ENCODE measurements around the gene IFT88.
"Not testable (repeated sequence)": the region's sequence is repeated elsewhere in the genome, so short reads cannot be mapped to it uniquely, and the experiment has no call there.

IFT88 gene

DNA sequence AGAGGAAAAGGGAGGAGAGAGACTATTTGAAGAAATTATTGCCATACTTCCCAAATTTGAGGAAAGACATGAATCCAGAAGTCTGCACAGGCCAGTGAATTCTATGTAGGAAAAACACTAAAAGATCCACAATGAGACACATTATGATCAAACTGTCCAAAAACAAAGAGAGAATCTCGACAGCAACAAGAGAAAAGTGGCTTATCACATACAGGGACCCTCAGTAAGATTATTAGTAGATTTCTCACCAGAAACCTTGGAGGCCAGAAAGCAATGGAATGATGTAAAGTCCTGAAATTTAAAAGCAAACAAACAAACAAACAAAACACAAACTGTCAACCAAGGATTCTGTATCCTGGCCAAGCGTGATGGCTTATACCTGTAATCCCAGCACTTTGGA is 80.8 kb downstream of the IFT88 start:
- no peak for DNase-seq

DNA sequence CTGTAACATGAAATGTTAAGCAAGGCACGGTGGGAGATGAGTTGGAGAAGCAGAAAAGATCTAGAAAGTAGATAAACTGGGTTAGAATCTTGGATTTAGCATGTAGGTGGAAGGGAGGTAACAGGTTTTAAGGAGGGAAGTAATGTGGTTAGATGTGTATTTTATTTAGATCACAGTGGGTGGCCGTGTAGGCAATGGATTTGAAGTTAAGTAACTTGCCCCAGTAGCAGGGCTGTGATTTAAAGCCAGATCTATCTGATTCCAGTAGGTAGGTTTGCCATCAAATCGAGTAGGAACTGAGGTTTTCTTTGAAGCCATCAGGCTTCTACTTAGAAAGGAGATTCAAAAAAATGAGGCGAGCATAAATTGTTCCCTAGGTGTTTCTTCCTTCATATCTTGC is 86.0 kb downstream of the IFT88 start:
- no peak for DNase-seq

DNA sequence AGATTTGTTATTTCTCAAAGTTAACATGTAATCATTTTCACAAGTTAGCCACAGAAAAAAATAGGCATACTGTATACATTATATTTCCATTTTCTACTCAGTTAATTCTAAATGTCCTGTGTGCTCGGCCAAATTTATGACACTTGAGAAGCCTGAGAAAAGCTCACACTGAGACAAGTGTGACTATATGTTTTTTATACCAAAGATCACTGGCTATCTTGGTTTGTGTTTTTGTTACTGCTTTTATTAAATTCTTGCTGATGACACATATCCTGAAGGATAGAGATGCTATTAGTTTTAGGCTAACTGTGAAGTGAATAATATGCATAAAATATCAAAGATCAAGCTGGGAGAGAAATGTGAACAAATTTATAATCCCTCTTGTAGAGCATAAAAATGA is 87.2 kb downstream of the IFT88 start:
- no peak for DNase-seq

DNA sequence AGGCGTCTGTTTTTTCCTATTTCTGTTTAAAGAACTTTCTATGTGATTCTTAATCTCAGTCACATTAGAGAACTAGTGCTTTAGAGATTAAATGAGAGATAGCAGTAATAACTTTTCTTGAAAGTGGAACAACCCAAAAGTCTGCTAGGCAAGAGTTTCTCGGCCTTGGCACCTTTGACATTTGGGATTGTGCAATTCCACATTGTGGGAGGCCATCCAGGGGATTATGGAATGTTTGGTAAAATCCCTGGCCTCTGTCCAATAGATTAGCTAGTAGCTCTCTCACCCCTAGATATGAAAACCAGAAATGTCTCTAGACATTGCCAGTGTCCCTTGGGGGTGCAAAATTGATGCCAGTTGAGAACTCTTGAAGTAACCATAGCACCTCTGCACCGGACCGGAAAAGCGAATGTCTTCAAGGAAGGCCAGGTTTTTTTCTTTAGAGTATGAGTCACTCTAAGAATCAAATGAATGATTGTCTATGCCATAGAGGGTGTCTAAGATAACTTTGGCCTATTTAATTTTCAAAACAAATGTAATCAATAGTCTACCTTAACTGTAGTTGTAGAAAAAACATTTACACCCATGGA is 91.6 kb downstream of the IFT88 start:
- no peak for DNase-seq

DNA sequence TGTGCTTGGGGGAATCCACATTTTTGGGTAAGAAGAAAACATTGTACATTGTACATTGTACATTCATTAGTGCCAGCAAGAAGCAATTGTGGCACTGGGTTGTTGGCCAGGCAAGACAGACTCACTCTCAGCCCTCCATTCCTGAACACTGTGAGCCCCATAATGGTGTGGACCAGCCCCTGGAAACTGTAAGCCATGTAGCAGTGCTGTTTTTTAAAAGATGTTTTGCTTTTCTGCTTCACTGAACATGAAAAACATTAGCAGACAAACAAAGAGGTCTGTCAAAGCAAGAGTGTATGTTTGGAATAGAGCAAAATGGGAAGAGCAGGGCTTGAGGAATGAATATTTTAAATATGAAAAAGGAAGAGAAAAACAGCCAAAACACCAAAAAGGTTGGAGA is 97.4 kb downstream of the IFT88 start:
- no peak for DNase-seq

DNA sequence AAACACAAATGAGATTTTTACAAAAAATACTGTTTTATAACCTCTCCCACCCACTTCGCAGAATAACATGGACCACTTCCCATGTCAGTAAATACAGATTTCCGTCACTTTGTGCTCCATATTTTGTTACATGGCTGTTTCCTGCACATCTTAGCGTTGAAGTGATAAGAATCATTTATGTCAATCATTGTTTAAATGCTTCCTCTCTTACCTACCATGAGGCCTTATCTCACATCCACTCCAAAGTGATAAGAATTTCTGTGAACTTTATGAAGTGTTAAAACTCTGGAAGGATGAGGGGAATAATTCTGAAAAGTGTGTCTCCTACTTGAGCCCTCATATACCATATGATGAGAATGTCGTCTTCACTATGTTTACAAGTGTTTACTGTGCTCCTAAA is 100.0 kb downstream of the IFT88 start:
- DNase-seq, result no peak

DNA sequence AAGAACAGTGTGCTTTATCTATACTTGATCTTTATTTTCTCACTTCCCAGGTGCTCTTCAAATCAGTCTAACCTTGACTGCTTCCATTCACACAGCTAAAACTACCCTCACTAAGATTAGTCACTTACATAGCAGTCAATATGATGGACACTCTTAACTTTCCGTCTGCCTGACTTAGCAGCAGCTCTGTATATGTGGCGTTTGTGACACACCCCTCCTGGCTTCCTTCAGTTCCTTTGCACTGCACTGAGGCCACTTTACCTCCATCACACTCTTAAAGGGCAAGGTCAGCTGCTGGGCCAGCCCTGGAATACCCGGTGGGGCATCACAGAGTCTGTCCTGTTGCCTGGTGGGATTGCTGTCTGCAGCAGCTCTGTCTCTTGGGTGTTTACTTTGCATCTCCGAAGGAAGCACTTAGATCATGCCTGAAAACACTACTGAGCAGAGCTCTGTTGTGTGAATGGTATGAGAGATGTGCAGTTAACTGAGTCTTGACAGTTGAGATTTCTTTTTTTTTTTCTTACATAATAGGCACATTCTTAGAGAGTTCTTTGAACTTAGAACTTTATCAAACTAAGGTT is 101.0 kb downstream of the IFT88 start:
- DNase-seq, result no peak

DNA sequence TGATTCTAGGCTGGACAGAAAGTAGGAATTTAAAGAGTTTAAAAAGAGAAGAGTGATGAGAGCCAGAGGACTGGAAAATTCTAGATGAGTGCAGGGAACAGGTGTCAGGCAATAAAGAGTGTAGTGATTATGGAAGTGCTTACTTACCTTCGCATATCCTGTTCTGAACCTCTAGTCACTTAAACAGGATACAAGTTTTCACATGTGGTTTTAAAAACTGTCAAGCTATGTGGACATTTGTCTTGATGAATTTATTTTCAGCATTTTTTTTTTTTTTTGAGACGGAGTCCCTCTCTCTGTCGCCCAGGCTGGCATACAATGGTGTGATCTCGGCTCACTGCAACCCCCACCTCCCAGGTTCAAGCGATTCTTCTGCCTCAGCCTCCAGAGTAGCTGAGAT is 102.2 kb downstream of the IFT88 start:
- no peak for DNase-seq

DNA sequence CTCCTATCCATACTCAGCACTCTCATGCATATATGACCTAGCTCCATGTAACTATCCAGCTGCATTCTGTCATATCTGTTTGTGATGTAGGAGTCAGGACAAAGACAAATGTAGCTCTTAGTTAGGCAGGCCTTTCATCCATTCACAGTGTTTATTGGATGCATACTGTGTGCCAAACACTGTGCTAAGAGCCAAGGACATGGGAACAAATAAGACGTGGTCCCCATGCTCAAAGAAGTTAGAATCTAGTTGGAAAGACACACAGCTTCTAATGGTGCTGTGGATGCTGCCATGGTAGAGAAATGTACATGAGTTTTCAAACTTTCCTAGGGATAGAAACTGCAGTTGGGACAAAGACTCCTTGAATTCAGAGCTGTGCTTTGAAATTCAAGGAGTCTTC is 104.8 kb downstream of the IFT88 start:
- no peak for DNase-seq

DNA sequence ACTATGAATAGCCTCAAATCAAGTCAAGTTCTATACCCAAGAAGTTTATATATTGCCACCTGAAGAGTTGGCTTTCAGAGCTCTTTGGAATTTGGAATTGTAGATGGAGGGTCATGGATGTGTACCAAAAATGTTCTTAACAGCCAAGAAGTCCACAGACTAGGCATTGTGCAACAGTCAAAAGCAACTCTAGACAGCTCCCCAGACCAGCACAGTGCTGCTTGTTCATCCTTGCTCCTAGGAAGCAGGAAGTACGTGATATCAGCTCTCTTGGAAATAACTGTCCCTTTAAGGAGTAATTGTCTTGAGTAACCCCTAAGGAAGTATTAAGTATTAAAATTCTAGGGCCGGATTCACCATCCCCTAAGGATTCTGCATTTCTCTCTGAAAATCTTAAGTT is 105.8 kb downstream of the IFT88 start:
- DNase-seq, result no peak

DNA sequence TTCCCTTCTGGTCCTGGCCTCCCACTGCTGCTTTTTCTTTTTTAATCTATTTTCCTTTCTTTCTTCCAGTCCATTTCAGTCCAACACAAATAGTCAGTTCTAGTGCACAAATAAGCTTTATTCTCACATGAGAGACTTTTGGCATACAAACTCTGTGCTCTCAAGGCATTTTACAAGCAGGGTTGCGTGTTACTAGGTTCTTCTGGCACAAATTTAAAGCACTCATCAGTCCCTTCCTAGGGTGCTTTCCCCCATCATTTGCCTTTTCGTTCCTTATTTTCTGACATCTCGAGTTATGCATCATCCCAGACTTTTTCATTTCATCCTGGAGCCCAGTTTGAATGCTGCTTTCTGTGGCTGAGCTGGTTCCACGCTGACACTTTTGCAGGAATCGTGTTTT is 106.8 kb downstream of the IFT88 start:
- no peak for DNase-seq

DNA sequence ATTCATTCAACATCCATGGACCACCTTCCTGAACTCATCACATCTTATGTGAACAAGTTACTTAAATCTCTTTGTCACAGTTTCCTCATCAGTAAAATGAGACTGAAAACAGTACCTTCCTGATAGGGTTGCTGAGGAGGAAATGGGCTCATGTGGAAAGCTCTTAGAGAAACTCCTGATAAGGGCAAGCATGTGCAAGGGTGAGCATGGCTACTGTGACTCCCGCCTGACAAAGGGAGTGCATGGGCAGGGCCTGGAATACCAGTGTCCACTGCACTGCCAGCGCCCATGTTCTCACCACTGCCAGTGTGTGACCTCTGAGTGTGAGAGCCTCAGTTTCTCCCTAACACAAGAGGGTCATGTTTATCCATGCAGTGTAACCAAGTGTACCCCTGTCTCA is 109.3 kb downstream of the IFT88 start:
- DNase-seq, result no peak

DNA sequence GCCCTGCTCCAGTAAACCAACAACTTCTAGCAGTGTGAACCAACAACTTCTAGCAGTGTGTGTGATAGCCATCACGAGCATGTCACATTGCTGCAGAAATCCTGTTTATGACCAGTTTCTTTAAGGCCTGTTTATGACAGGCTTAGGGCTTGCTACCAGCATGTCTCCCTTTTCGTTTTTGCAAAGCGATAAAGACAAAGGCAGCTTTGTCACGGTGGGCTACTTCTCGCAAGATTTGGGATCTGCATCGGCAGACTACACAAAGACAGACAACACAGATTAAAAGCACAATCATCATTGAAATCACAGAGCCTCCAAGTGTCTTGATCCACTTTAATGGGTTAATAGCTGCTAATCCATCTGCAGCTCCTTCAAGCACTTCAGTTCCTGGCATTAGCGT is 111.6 kb downstream of the IFT88 start:
- DNase-seq, result not testable (repeated sequence)

DNA sequence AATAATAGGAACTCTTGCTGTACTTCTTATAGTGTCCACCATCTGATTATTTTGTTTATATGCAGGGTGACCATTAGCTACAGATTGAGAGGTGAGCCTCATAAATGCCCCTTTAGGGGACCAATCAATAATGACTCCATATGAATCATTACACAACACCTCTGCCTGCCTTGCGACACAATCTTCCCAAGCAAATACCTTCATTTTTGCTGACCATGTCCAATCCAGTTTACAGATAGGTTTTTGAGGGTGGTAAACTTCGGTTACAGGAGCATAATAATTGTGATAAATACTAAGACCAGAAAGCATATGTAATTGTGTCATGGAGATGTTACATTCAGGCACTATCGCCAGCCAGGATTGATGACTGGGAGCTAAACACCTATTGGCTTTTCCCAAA is 112.9 kb downstream of the IFT88 start:
- DNase-seq, result no peak

DNA sequence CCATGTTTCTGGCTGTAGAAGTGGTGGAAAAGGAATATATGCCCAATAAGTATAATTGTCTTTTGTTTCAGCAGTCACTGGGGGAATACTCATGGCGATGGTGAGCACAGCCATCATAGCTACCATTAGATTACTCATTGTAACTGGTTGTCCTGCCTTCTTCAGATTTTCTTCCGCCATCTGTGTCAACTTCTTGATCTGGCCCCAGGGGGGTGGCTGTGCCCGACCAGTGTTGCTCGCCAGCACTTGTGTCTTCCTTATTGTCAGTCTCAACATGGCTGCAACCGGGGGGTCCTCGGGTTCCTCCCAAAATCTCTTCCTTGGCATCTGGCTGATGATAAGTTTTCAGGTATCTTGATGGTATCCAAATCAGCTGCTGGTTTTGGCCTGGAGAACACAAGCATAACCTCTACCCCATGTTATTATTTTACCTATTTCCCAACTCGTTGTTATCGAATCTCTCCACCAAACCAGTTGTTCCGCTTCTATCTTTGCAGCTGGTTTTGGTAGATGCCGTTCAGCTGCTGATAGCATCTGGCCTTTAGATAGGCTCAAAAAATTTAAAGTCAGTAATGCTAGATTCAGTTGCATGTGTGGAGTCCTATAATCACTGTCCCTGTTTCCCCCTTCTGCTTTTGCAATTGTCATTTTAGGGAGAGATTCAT is 113.6 kb downstream of the IFT88 start:
- DNase-seq, result no peak

DNA sequence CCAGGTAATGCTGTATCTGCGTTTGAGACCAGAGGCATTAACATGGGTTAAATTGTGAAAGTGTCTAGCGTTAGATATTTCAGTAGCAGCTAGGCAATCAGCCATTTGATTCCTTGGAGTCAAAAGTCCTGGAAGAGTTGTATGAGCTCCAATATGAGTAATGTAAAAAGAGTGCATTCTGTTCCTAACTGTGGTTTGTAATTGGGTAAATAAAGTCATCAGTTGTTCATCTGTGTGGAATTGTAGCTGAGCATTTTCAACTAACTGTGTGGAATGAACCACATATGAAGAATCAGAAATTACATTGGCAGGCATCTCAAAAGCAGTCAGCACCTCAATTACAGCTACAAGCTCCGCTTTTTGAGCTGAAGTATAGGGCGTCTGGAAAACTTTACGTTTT is 114.5 kb downstream of the IFT88 start:
- not testable (repeated sequence) for DNase-seq

DNA sequence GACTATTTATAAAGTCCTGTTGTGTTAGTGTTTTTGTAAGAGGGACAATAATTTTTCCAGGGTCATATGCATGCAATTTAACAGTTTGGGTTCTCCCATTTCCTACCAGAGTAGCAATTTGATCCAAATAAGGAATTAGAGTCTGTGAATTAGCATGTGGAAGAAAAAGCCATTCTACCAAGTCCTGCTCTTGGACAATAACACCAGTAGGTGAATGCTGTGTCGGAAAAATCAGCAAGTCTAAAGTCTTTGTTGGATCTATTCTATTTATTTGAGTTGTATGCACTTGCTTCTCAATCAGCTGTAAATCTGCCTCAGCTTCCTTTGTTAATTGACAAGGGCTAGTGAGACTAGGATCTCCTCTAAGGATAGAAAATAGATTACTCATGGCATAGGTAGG is 115.1 kb downstream of the IFT88 start:
- no peak for DNase-seq

DNA sequence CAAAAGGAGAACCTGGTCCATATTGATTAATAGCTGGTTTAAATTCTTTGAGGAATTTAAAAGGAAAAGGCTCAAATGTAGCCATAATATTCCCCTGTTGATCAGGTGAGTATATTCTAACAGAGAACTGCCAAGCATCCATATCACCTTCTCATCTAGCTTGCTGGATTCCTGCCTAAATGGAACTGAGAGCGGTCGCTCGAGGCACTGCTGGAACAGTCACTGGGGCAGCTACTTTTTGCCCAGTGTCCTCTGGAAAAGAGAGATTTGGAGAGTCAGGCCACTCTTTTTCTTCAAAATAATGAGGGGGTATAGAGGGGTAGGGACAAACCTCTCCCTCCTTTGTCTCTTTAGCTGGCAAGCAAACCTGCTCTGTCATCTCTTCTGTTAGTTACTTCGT is 117.1 kb downstream of the IFT88 start:
- DNase-seq, result no peak

DNA sequence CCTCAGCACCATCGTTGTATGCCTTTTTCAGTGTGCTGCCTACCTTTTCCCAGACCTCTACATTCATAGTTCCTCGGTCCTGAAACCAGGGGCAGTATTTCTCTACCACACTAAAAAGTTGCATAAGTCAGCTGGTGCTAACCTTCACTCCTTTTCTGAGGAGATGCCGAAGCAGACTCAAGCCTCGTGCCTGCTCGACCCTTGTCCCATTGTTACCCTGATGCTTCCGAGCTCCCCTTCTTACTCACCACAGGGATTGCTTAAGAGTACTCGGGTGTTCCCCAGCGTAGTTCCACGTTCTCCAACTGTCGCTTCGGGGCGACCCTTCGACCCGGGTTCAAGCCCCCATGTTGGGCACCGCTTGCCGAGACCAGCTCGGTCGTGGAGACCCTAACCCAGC is 117.6 kb downstream of the IFT88 start:
- DNase-seq, result no peak

DNA sequence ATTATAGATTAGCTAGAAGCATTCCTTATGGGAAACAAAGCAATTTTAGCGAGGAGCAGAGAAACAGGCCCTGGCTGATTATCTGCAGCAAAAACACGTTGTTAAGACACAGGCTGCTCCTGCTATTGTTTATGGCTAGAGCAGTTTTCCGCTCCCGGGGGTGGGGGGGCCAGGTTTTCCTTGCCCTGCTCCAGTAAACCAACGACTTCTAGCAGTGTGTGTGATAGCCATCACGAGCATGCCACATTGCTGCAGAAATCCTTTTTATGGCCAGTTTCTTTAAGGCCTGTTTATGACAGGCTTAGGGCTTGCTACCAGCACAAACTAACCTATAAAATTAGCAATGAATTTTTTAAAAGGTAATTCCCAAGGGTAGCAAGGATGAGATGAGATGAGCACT is 118.1 kb downstream of the IFT88 start:
- DNase-seq, result no peak

DNA sequence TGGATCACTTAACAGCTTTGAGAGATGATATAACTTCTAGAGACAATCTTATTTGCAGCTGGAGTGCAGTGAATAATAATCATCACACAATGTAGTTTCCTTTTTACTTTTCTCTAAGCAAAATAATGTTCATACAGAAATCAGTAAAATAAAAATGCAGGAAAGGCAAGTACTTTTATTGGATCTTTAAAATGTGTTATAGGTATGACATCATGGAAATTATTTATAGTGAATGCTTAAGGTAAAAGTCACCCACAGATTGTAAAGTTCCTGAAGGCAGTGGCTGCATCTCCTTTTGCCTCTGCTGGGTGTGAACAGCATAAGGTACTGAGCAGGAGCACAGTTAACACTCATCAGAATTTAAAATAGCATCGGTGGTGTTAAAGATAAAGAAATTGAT is 119.2 kb downstream of the IFT88 start:
- no peak for DNase-seq

DNA sequence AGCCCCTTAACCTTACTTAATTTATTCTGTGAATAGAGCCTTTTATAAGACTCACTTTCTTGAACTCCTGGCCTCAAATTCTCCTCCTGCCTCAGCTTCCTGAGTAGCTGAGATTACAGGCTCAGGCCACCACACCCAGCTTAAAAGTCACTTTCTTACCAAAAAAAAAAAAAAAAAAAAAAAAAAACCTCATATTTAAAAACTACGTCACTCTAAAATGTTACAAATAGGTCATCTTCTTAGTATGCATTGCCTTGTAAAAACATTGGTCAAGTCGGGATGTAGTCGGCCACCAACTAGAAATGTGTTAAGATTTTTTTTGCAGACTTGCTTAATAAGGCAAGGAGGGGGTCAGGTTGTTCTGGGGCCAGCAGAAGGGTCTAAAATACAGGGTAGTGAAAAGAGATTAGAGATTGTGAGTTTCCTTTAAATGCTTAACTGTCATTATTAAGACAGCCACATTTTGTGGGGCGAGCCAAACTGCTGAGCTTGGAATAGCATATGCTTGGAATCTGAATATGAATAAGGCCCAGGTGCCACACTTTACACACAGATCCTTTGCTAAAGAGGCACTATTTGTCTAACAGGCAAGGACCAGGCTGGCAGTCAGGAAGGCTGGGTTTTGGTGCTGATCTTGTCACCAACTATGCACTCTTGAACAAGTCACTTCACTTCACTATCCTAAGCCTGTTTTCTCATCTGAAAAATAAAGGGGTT is 120.1 kb downstream of the IFT88 start:
- no peak for DNase-seq

DNA sequence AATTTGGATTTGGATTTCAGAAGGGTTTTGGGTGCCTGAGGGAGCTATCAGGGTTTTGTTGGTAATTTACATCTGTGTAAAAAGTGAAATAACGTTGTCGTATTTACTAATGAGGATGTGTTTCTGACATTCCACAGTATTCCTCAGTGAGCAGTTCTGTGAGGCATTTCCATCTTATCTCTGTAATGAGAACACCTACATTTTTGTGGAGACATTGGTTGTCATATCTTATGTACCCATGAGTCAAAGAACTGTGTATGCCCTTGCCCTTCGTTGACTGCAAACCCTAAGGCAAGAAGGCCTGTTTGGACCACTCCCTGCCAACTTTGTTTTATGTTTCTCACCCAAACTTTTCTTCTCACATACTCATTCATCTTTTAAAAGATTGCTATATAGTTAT is 122.3 kb downstream of the IFT88 start:
- DNase-seq, result no peak

DNA sequence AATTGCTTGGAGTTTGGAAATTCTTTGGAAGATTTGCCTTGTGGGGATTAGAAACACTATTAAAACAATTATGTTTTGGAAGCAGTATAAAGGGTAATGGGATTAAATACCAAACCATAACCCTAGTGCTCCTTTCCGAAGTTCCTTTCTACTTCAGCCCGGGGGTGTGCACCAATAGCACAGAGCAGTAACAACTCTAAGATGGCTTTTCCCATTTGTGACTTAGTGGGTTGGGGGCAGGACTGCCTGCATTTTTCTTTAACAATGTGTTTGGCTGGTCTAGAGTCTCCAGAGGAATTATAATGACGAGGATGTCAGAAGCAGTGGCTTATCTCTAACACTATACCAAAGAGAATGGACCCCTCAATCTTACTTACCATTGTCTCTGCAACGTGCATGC is 124.7 kb downstream of the IFT88 start:
- no peak for DNase-seq

All from NCI-H1092 (cell line).